HG02938 (cell line): Measurements from ENCODE around the gene GAP43.

Experiments used
- ATAC-seq: cut with Tn5 transposase; IDR thresholded peaks from one replicate; pipeline ENCODE4 v1.9.1; 2021; ENCODE audit warnings: mild to moderate bottlenecking, moderate library complexity; ENCODE audit not compliant: unreplicated experiment

GAP43 gene

GRCh38 chr3:115626721-115627120, 3.4 kb downstream of the GAP43 start:
- no peak for ATAC-seq

GRCh38 chr3:115627180-115628074, 4.1 kb downstream of the GAP43 start:
- ATAC-seq = peak; percentile 93

GRCh38 chr3:115628075-115628412, 4.7 kb downstream of the GAP43 start:
- ATAC-seq = peak; percentile 36

- no peak for ATAC-seq
Observed at GRCh38 chr3:115630850-115631249, 7.5 kb downstream of the GAP43 start.

- ATAC-seq = no peak
Observed at GRCh38 chr3:115632026-115632425, 8.7 kb downstream of the GAP43 start.

GRCh38 chr3:115633467-115633866, 10.2 kb downstream of the GAP43 start:
- ATAC-seq = peak; percentile 62

- ATAC-seq = no peak
Observed at GRCh38 chr3:115634052-115634451, 10.7 kb downstream of the GAP43 start.

GRCh38 chr3:115635406-115635805, 12.1 kb downstream of the GAP43 start:
- ATAC-seq = no peak

- no peak for ATAC-seq
Observed at GRCh38 chr3:115638241-115638640, 14.9 kb downstream of the GAP43 start.

- no peak for ATAC-seq
Observed at GRCh38 chr3:115638991-115639390, 15.7 kb downstream of the GAP43 start.

GRCh38 chr3:115644391-115644790, 21.1 kb downstream of the GAP43 start:
- no peak for ATAC-seq

GRCh38 chr3:115646027-115646690, 22.8 kb downstream of the GAP43 start:
- ATAC-seq = no peak

GRCh38 chr3:115648559-115648958, 25.2 kb downstream of the GAP43 start:
- ATAC-seq = no peak

GRCh38 chr3:115651087-115651486, 27.8 kb downstream of the GAP43 start:
- peak; percentile 65 for ATAC-seq

GRCh38 chr3:115651599-115651998, 28.3 kb downstream of the GAP43 start:
- no peak for ATAC-seq

- peak; percentile 72 for ATAC-seq
Observed at GRCh38 chr3:115652738-115653137, 29.4 kb downstream of the GAP43 start.

- no peak for ATAC-seq
Observed at GRCh38 chr3:115655761-115656282, 32.5 kb downstream of the GAP43 start.

- ATAC-seq = no peak
Observed at GRCh38 chr3:115657168-115657567, 33.9 kb downstream of the GAP43 start.

- ATAC-seq = peak; percentile 1
Observed at GRCh38 chr3:115658032-115658336, 34.7 kb downstream of the GAP43 start.

GRCh38 chr3:115658337-115659181, 35.2 kb downstream of the GAP43 start:
- ATAC-seq = peak; percentile 81
